HG03159 (cell line): ENCODE results near the gene SNX24.
"Not testable (repeated sequence)": the region's sequence is repeated elsewhere in the genome, so short reads cannot be mapped to it uniquely, and the experiment has no call there.

Experiments
- ATAC-seq: cut with Tn5 transposase; IDR thresholded peaks from one replicate; pipeline ENCODE4 v1.9.1; 2021; ENCODE audit warnings: mild to moderate bottlenecking, moderate library complexity; ENCODE audit not compliant: unreplicated experiment

The SNX24 gene

GRCh38 chr5:122845229-122846050 is at the start of gene SNX24:
Gene SNX24 (plus strand): TSS chr5:122845613. CDS start chr5:122845634, 21 bp downstream.
- peak; percentile 83 for ATAC-seq

GRCh38 chr5:122805481-122805880 is 39.9 kb upstream of the SNX24 start:
- no peak for ATAC-seq

- ATAC-seq, result no peak
These were observed 35.0 kb upstream of the SNX24 start for GRCh38 chr5:122810405-122810804.

- ATAC-seq, result no peak
These were observed 30.1 kb upstream of the SNX24 start for GRCh38 chr5:122815218-122815767.

GRCh38 chr5:122816756-122817155 is 28.7 kb upstream of the SNX24 start:
- ATAC-seq, result no peak

- ATAC-seq, result no peak
These were observed 13.4 kb upstream of the SNX24 start for GRCh38 chr5:122831984-122832383.

GRCh38 chr5:122835681-122836080 is 9.7 kb upstream of the SNX24 start:
- ATAC-seq, result no peak

- ATAC-seq, result no peak
These were observed 8.5 kb upstream of the SNX24 start for GRCh38 chr5:122836947-122837346.

GRCh38 chr5:122839731-122840130 is 5.7 kb upstream of the SNX24 start:
- ATAC-seq, result no peak

GRCh38 chr5:122842016-122842580 is 3.3 kb upstream of the SNX24 start:
- no peak for ATAC-seq

GRCh38 chr5:122844136-122844909 is 1.1 kb upstream of the SNX24 start:
- no peak for ATAC-seq

- peak; percentile 37 for ATAC-seq
These were observed 544 bp upstream of the SNX24 start for GRCh38 chr5:122844910-122845228.

GRCh38 chr5:122846051-122846550 is 688 bp downstream of the SNX24 start:
- no peak for ATAC-seq

GRCh38 chr5:122847687-122848081 is 2.3 kb downstream of the SNX24 start:
- ATAC-seq, result no peak

- no peak for ATAC-seq
These were observed 4.4 kb downstream of the SNX24 start for GRCh38 chr5:122849771-122850170.

GRCh38 chr5:122857538-122857937 is 12.1 kb downstream of the SNX24 start:
- not testable (repeated sequence) for ATAC-seq

GRCh38 chr5:122858451-122858850 is 13.0 kb downstream of the SNX24 start:
- no peak for ATAC-seq

- ATAC-seq, result no peak
These were observed 17.8 kb downstream of the SNX24 start for GRCh38 chr5:122863240-122863639.

- no peak for ATAC-seq
These were observed 18.3 kb downstream of the SNX24 start for GRCh38 chr5:122863721-122864120.

- no peak for ATAC-seq
These were observed 19.0 kb downstream of the SNX24 start for GRCh38 chr5:122864400-122864799.

- ATAC-seq, result no peak
These were observed 19.4 kb downstream of the SNX24 start for GRCh38 chr5:122864842-122865241.
